ENCODE data around the gene ZNF804A. TPM values are rescaled to one million over a fixed set of nuclear protein-coding genes. Genes with fewer than 3 reads are reported as not detected.

The ZNF804A gene
- total RNA-seq, 1 donor = 0.73 TPM

GRCh38 chr2:184780944-184781343 lies 182.6 kb downstream of the ZNF804A start:
- Histone ChIP-seq H3K27me3 (ENCODE audit: insufficient read depth, low read length) (no peaks in the 10 kb centered on the region), H3K4me1 (ENCODE audit: insufficient read depth, low read length) (no peaks in the 10 kb centered on the region), H3K4me3 (ENCODE audit: low read length) (no peak overlapping the region)

GRCh38 chr2:184783576-184783975 lies 185.2 kb downstream of the ZNF804A start:
- no peaks in the 10 kb centered on the region for H3K9me3 ChIP-seq (ENCODE audit: low read depth, low read length)
- H3K27me3 ChIP-seq (ENCODE audit: insufficient read depth, low read length) = no peaks in the 10 kb centered on the region
- no peak overlapping the region for H3K4me3 ChIP-seq (ENCODE audit: low read length)
- no peaks in the 10 kb centered on the region for H3K4me1 ChIP-seq (ENCODE audit: insufficient read depth, low read length)

More at GRCh38 chr2:184780944-184781343, 182.6 kb downstream of the ZNF804A start:
- H3K9me3 ChIP-seq (ENCODE audit: low read depth, low read length) = no peaks in the 10 kb centered on the region

GRCh38 chr2:184793176-184793575 lies 194.8 kb downstream of the ZNF804A start:
- Histone ChIP-seq H3K4me1 (ENCODE audit: insufficient read depth, low read length) (no peaks in the 10 kb centered on the region), H3K27me3 (ENCODE audit: insufficient read depth, low read length) (no peaks in the 10 kb centered on the region), H3K4me3 (ENCODE audit: low read length) (no peak overlapping the region), H3K9me3 (ENCODE audit: low read depth, low read length) (peaks cover 10% of the 10 kb centered on the region)

GRCh38 chr2:184799379-184799778 lies 201.1 kb downstream of the ZNF804A start:
- H3K4me3 ChIP-seq (ENCODE audit: low read length) = no peak overlapping the region
- H3K9me3 ChIP-seq (ENCODE audit: low read depth, low read length) = no peaks in the 10 kb centered on the region
- no peaks in the 10 kb centered on the region for H3K27me3 ChIP-seq (ENCODE audit: insufficient read depth, low read length)
- H3K4me1 ChIP-seq (ENCODE audit: insufficient read depth, low read length) = no peaks in the 10 kb centered on the region

- Histone ChIP-seq H3K4me3 (ENCODE audit: low read length) (no peak overlapping the region), H3K27me3 (ENCODE audit: insufficient read depth, low read length) (no peaks in the 10 kb centered on the region), H3K4me1 (ENCODE audit: insufficient read depth, low read length) (no peaks in the 10 kb centered on the region), H3K9me3 (ENCODE audit: low read depth, low read length) (no peaks in the 10 kb centered on the region)
Observed at GRCh38 chr2:184814421-184814820, 216.1 kb downstream of the ZNF804A start.

GRCh38 chr2:184815824-184816223 lies 217.5 kb downstream of the ZNF804A start:
- Histone ChIP-seq H3K9me3 (ENCODE audit: low read depth, low read length) (no peaks in the 10 kb centered on the region), H3K4me3 (ENCODE audit: low read length) (no peak overlapping the region), H3K4me1 (ENCODE audit: insufficient read depth, low read length) (no peaks in the 10 kb centered on the region), H3K27me3 (ENCODE audit: insufficient read depth, low read length) (no peaks in the 10 kb centered on the region)

- H3K4me1 ChIP-seq (ENCODE audit: insufficient read depth, low read length) = no peaks in the 10 kb centered on the region
- no peaks in the 10 kb centered on the region for H3K9me3 ChIP-seq (ENCODE audit: low read depth, low read length)
- H3K27me3 ChIP-seq (ENCODE audit: insufficient read depth, low read length) = no peaks in the 10 kb centered on the region
- no peak overlapping the region for H3K4me3 ChIP-seq (ENCODE audit: low read length)
Observed at GRCh38 chr2:184824597-184824996, 226.3 kb downstream of the ZNF804A start.

GRCh38 chr2:184830531-184830930 lies 232.2 kb downstream of the ZNF804A start:
- no peaks in the 10 kb centered on the region for H3K27me3 ChIP-seq (ENCODE audit: insufficient read depth, low read length)
- H3K4me3 ChIP-seq (ENCODE audit: low read length) = no peak overlapping the region
- no peaks in the 10 kb centered on the region for H3K4me1 ChIP-seq (ENCODE audit: insufficient read depth, low read length)
- no peaks in the 10 kb centered on the region for H3K9me3 ChIP-seq (ENCODE audit: low read depth, low read length)

- H3K27me3 ChIP-seq (ENCODE audit: insufficient read depth, low read length) = no peaks in the 10 kb centered on the region
- no peaks in the 10 kb centered on the region for H3K4me1 ChIP-seq (ENCODE audit: insufficient read depth, low read length)
- no peak overlapping the region for H3K4me3 ChIP-seq (ENCODE audit: low read length)
- H3K9me3 ChIP-seq (ENCODE audit: low read depth, low read length) = no peaks in the 10 kb centered on the region
Observed at GRCh38 chr2:184834699-184835397, 236.5 kb downstream of the ZNF804A start.

GRCh38 chr2:184835398-184835715 lies 237.0 kb downstream of the ZNF804A start:
- Histone ChIP-seq H3K27me3 (ENCODE audit: insufficient read depth, low read length) (no peaks in the 10 kb centered on the region), H3K4me3 (ENCODE audit: low read length) (no peak overlapping the region), H3K9me3 (ENCODE audit: low read depth, low read length) (no peaks in the 10 kb centered on the region), H3K4me1 (ENCODE audit: insufficient read depth, low read length) (no peaks in the 10 kb centered on the region)

GRCh38 chr2:184847331-184847730 lies 249.0 kb downstream of the ZNF804A start:
- Histone ChIP-seq H3K27me3 (ENCODE audit: insufficient read depth, low read length) (no peaks in the 10 kb centered on the region), H3K9me3 (ENCODE audit: low read depth, low read length) (no peaks in the 10 kb centered on the region), H3K4me1 (ENCODE audit: insufficient read depth, low read length) (no peaks in the 10 kb centered on the region), H3K4me3 (ENCODE audit: low read length) (no peak overlapping the region)

GRCh38 chr2:184849516-184849915 lies 251.2 kb downstream of the ZNF804A start:
- H3K4me3 ChIP-seq (ENCODE audit: low read length) = no peak overlapping the region
- H3K27me3 ChIP-seq (ENCODE audit: insufficient read depth, low read length) = no peaks in the 10 kb centered on the region
- no peaks in the 10 kb centered on the region for H3K4me1 ChIP-seq (ENCODE audit: insufficient read depth, low read length)
- H3K9me3 ChIP-seq (ENCODE audit: low read depth, low read length) = no peaks in the 10 kb centered on the region

GRCh38 chr2:184851576-184851975 lies 253.2 kb downstream of the ZNF804A start:
- Histone ChIP-seq H3K9me3 (ENCODE audit: low read depth, low read length) (no peaks in the 10 kb centered on the region), H3K4me1 (ENCODE audit: insufficient read depth, low read length) (no peaks in the 10 kb centered on the region), H3K27me3 (ENCODE audit: insufficient read depth, low read length) (no peaks in the 10 kb centered on the region), H3K4me3 (ENCODE audit: low read length) (no peak overlapping the region)

- H3K27me3 ChIP-seq (ENCODE audit: insufficient read depth, low read length) = no peaks in the 10 kb centered on the region
- H3K9me3 ChIP-seq (ENCODE audit: low read depth, low read length) = peaks cover 18% of the 10 kb centered on the region
- H3K4me1 ChIP-seq (ENCODE audit: insufficient read depth, low read length) = no peaks in the 10 kb centered on the region
- H3K4me3 ChIP-seq (ENCODE audit: low read length) = no peak overlapping the region
Observed at GRCh38 chr2:184859187-184859586, 260.9 kb downstream of the ZNF804A start.

GRCh38 chr2:184860744-184861143 lies 262.4 kb downstream of the ZNF804A start:
- no peak overlapping the region for H3K4me3 ChIP-seq (ENCODE audit: low read length)
- H3K9me3 ChIP-seq (ENCODE audit: low read depth, low read length) = peaks cover 18% of the 10 kb centered on the region
- no peaks in the 10 kb centered on the region for H3K4me1 ChIP-seq (ENCODE audit: insufficient read depth, low read length)
- H3K27me3 ChIP-seq (ENCODE audit: insufficient read depth, low read length) = no peaks in the 10 kb centered on the region

- Histone ChIP-seq H3K27me3 (ENCODE audit: insufficient read depth, low read length) (no peaks in the 10 kb centered on the region), H3K9me3 (ENCODE audit: low read depth, low read length) (no peaks in the 10 kb centered on the region), H3K4me3 (ENCODE audit: low read length) (no peak overlapping the region), H3K4me1 (ENCODE audit: insufficient read depth, low read length) (no peaks in the 10 kb centered on the region)
Observed at GRCh38 chr2:184875212-184875611, 276.9 kb downstream of the ZNF804A start.
